ENCODE data around the gene PRKCH.

The PRKCH gene

GRCh38 chr14:61418746-61419145 lies 97.4 kb downstream of the PRKCH start:
- no peak for DNase-seq (ENCODE audit: low read depth in 1 of 2, low spot score in 1 of 2)

DNA sequence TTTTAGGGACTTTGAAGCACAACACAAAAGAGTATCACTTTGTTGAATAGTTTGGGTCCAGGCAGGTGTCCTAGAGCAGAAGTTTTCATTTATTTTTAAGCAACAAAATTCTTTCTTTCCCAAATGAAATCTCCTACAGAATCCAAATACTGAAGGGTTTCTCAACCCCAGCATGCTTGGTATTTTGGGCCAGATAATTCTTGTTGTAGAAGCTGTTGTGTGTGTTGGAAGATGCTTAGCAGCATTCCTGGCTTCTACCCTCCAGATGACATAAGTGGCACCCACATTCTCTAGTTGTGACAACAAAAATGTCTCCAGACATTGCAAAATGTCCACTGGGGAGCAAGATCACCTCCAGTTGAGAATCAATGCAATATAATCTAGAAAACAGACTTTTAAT lies 97.8 kb downstream of the PRKCH start:
- no peak for DNase-seq (ENCODE audit: low read depth in 1 of 2, low spot score in 1 of 2)

DNA sequence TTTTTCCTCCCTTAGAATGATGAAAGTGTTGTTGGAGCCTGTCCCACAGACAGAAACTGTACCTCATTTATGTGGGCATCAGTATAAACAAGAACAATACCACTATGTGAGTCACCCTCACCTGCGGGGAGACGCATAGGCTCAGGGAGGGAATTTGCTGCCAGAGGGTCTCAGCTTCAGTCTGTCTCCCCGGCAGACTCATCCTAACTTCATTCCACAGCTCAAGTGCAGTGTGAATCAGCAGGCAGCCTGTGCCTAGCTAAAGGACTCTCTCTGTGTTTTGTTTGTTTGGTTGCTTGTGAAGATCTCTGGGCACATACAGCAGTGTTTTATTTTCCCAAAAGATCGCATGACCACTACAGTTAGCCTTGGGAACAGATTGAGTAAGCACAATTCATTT lies 98.9 kb downstream of the PRKCH start:
- DNase-seq (ENCODE audit: low read depth in 1 of 2, low spot score in 1 of 2): no peak

GRCh38 chr14:61421212-61421923 lies 100.0 kb downstream of the PRKCH start:
- DNase-seq (ENCODE audit: low read depth in 1 of 2, low spot score in 1 of 2): no peak

DNA sequence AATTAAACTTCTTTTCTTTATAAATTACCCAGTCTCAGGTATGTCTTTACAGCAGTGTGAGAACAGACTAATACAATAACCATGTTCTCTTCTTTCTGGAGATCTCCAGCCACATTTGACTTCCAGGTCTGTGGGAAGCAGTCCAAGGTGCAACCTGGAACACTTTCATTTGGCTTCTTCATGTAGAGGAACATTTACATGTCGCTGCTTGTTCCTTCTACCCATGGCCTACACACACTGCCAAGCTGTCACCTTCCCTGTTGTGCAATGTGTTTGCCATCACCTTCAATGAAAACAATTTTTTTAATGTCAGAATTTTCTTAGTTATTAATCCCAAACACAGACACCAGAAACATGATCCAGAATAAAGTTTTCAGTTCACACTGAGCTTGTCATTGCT lies 104.7 kb downstream of the PRKCH start:
- no peak for DNase-seq (ENCODE audit: low read depth in 1 of 2, low spot score in 1 of 2)

GRCh38 chr14:61428261-61428660 lies 106.9 kb downstream of the PRKCH start:
- DNase-seq (ENCODE audit: low read depth in 1 of 2, low spot score in 1 of 2): no peak

DNA sequence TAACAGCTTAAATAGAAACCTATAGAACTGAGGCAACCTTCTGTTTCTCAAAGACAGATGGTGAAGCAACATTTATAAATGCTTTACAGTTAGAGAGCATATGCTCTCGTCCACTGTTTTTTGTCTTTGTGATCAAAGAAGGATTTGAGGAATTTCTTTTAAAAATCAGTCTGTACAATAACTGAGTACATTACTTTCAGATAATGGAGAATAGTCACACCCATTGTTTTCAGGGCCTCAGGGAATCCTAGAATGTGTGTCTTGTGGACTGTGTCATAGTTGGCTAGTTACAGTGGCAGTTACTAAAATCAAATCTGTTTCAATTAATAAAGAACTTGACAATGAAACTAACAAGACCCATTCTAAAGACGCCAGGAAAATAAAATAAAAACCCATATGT lies 107.9 kb downstream of the PRKCH start:
- no peak for DNase-seq (ENCODE audit: low read depth in 1 of 2, low spot score in 1 of 2)

DNA sequence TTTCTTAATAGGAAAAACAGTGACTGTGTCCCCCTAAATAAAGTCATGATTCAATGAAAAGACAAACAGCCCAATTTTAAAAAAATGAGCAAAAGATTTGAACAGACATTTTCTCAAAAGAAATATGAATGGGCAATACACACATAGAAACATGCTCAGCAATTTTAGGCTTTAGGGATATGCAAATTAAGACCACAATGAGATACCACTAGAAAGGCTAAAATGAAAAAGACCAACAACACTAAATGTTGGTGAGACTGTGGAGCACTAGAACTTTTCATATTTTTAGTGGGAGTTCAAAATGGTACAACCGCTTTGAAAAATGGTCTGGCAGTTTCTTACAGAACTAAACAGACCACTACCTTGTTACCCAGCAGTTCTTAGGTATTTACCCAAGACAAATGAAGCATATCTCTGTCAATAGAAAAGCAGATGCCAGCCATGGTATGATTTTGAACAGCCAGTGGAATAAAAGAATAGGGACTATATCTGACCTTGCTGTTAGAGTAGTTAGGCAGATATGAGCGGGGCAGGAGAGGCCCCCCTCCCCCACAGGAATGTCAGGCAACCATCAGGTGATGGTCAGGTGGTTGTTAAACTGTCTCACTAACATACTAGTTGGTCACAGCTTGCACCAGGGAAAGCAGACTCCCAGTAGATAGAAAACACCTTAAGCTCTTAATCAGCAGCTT lies 108.8 kb downstream of the PRKCH start:
- DNase-seq (ENCODE audit: low read depth in 1 of 2, low spot score in 1 of 2): no peak

DNA sequence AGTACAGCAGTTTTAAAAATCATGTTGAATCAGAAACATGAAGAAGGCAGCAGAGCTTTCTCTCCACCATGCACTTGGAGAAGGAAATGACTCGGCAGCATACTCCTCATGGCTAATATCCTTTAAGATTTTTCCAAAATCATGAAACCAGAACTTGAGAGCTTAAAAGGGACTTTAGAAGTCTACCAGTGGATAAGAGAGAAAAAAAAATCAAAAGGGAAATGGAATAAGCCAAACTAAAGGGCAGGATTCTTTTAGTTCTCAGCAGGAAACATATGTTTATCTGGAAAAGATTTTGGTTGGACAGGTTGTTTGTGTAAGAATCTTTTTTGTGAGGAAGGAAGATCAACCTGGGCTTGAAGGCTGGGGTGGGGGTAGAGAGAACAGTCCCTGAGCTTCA lies 111.8 kb downstream of the PRKCH start:
- DNase-seq (ENCODE audit: low read depth in 1 of 2, low spot score in 1 of 2): no peak

GRCh38 chr14:61433828-61434227 lies 112.4 kb downstream of the PRKCH start:
- DNase-seq (ENCODE audit: low read depth in 1 of 2, low spot score in 1 of 2): no peak

DNA sequence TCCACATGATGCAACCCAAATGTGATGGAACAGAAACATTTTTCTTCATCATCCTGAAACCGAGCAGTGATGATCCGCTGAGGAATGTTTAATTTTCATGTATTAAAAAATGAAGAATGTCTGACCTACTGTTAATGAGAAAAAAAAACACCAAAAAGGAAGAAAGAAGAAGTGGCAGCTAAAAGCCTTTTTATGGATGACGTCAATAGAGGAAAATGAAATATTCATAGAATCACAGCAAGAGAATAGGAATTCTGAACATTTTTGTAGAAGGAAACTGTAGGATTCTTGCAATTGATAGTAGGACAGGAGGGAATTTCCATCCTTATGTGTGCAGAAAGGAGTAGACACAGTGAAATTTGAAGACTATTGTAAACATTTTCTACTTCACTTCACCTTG lies 112.9 kb downstream of the PRKCH start:
- no peak for DNase-seq (ENCODE audit: low read depth in 1 of 2, low spot score in 1 of 2)

DNA sequence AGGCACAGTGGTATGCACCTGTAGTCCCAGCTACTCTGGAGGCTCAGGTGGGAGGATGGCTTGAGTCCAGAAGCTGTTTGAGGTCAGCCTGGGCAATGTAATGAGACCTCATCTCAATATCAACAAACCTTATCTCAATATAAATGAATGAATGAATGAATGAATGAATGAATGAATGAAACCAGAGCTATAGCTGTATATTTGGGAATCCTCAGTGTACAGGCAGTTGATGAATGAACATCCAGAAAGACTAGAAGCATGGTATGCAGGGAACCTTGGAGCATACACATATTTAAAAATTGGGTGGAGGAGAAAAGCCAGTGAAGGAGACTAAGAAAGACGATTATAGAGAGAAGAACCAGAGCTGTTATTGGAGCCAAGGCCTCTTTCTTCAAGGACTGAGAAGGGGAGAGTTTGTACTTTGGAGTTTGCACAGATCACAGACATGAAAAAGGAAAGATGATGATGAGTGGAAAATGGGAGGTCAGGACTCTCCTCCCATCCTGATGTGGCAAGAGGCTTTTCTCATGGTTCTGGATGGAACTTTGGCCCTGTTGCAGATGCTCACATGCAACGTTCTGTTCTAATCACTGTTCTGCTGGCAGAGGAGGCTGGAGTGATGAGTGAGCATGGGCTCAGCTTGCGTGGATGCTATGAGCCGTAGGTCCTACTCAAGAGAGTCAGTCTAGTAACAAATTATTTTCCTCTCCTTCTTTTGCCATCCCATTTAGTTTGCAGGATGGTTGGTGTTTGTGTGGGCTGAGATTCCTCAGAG lies 114.4 kb downstream of the PRKCH start:
- DNase-seq (ENCODE audit: low read depth in 1 of 2, low spot score in 1 of 2): no peak

DNA sequence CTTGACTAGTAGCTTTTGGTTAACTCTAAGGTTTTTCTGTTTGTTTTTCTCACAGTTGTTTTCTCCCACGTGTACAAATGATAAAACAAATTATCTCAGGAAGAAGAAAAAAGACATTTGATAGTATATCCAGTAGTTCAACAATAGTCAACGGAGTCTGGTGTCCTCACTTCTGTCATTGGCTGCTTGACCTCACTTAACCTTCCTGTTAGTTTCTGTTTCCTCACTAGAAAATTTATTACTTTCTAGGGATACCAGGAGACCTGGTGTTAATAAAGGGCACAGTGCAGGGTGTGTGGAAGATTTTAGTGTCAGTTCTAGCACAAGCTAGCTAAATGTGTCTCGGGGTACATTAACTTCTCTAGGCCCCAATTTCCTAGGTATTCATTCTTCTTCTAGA lies 116.0 kb downstream of the PRKCH start:
- no peak for DNase-seq (ENCODE audit: low read depth in 1 of 2, low spot score in 1 of 2)

GRCh38 chr14:61438036-61438435 lies 116.7 kb downstream of the PRKCH start:
- DNase-seq (ENCODE audit: low read depth in 1 of 2, low spot score in 1 of 2): no peak

DNA sequence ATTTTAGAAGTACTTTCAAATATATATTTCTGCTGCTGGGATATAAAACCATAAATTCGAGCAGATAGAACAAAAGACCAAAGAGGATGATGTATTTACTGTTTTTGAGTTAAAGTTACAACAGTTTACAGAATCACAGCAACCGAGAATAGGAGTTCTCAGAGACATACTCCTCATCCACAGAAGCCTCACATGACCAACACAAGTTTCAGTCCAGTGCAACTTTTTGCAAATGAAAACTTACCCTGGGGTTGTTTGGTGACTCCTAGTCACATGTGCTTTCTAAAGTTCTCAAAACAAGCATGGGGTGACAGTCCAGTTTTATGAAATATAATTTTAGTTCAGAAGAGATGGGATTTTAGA lies 117.1 kb downstream of the PRKCH start:
- DNase-seq (ENCODE audit: low read depth in 1 of 2, low spot score in 1 of 2): no peak

- no peak for DNase-seq (ENCODE audit: low read depth in 1 of 2, low spot score in 1 of 2)
These were observed 117.7 kb downstream of the PRKCH start for GRCh38 chr14:61438860-61439765.

DNA sequence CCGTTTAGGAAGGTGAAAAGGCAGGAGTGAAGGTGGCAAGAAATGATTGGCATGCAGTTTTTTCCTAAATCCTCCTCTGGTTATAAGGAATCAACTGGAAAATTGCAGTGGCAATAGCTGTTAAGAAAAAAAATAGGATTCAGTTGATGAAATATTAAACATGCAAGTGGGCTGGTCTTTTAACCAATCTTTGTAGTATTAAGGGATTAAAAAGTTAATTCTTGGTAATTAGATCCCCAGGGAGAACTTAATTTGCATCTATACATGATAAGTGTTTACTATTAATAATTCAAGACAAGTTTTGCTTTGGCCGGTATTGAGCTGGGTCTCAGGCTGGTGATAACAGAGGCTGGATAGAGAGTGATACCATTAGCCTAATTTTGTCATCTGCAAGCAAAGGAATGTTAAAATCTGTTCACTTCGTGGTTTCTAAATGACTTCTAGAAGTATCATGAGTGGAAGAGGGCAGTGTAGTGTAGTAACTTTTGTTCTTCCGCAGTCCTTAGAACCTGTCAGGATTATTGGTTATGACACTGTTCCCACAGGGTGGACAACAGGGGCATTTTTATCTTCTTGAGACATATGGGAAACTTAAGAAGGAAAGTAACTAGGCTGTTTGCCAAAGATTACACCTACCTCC lies 118.5 kb downstream of the PRKCH start:
- DNase-seq (ENCODE audit: low read depth in 1 of 2, low spot score in 1 of 2): no peak

DNA sequence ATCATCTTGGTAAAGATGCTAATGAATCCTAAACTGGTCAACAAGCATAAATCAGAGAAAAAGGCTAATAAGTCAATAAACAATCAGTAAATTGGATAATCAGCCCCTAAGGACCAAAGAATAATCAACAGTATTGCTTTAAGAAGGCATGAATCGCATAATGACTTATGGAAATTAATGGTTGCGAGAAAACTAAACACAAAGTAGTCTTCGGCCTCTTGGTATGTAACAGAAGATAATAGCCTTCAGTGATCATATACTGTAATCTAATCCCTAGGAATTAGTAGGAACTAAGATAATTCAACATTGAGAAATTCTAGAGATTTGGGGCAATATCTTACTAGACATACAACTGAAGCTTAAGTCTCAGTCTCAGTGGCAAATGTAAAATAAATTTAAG lies 122.1 kb downstream of the PRKCH start:
- DNase-seq (ENCODE audit: low read depth in 1 of 2, low spot score in 1 of 2): no peak

- DNase-seq (ENCODE audit: low read depth in 1 of 2, low spot score in 1 of 2): peak in 1 of 2 donors; percentile 45
These were observed 122.9 kb downstream of the PRKCH start for GRCh38 chr14:61444215-61444768.

DNA sequence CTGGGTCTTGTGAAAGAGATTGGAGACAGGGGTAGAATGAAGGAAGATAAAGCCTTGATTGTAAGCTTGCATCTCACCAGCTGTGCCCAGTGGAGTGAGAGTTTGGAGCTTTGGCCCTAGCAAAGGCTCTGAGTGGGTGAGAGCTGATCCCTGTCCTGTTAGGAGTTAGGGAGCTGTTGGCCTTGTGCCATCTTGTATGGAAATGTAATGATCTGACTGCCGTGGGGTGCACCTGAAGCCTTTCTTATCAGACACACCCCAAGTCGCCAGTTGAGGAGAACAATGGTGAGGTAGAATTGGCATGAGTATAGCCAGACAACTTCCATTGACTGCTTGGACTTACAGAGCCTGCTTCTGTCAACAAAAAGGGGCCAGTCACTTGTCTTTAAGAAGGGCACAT lies 130.1 kb downstream of the PRKCH start:
- DNase-seq (ENCODE audit: low read depth in 1 of 2, low spot score in 1 of 2): no peak

Data from stimulated activated CD4-positive, alpha-beta T cell treated with anti-CD3 and anti-CD28 coated beads, Interleukin-15, amount 100 ng/mL, for 1 hour (primary cell).